ENCODE data around the gene NATD1.
"Not testable (repeated sequence)": the region's sequence is repeated elsewhere in the genome, so short reads cannot be mapped to it uniquely, and the experiment has no call there.

The NATD1 gene

GRCh38 chr17:21228111-21228510, 25.1 kb downstream of the NATD1 start:
- H3K9me3 ChIP-seq (ENCODE audit: insufficient read depth, low read length, severe bottlenecking), result no peaks in the 10 kb centered on the region

GRCh38 chr17:21227277-21227676, 25.9 kb downstream of the NATD1 start:
- H3K9ac ChIP-seq (ENCODE audit: low read depth, low read length); H2AFZ ChIP-seq (ENCODE audit: low read depth, low read length); H3K27me3 ChIP-seq (ENCODE audit: insufficient read depth, low read length, poor library complexity); H3K4me2 ChIP-seq (ENCODE audit: insufficient read depth, low read length); H3K4me3 ChIP-seq (ENCODE audit: low read depth in 1 of 2, low read length in 2 of 2); H3K9me3 ChIP-seq (ENCODE audit: insufficient read depth, low read length, severe bottlenecking); H3K4me1 ChIP-seq (ENCODE audit: insufficient read depth, low read length); H3K79me2 ChIP-seq (ENCODE audit: insufficient read depth, low read length); DNase-seq; H3K27ac ChIP-seq (ENCODE audit: low read length); ATAC-seq (ENCODE audit: insufficient read depth, low read depth): not testable (repeated sequence)
- H4K20me1 ChIP-seq (ENCODE audit: insufficient read depth, low read length), result peaks cover 15% of the 10 kb centered on the region
- H3K36me3 ChIP-seq (ENCODE audit: insufficient read depth, low read length), result peaks cover 14% of the 10 kb centered on the region

More at GRCh38 chr17:21228111-21228510, 25.1 kb downstream of the NATD1 start:
- DNase-seq (no peak), ATAC-seq (ENCODE audit: insufficient read depth, low read depth) (no peak)
- no peak overlapping the region for H3K4me2 ChIP-seq (ENCODE audit: insufficient read depth, low read length)
- H4K20me1 ChIP-seq (ENCODE audit: insufficient read depth, low read length), result peaks cover 7% of the 10 kb centered on the region
- H3K4me3 ChIP-seq (ENCODE audit: low read depth in 1 of 2, low read length in 2 of 2), result no peak overlapping the region
- H2AFZ ChIP-seq (ENCODE audit: low read depth, low read length), result no peak overlapping the region
- H3K9ac ChIP-seq (ENCODE audit: low read depth, low read length), result no peak overlapping the region
- peaks cover 1% of the 10 kb centered on the region; the same call in 1 of the 2 replicates for H3K79me2 ChIP-seq (ENCODE audit: insufficient read depth, low read length)
- H3K4me1 ChIP-seq (ENCODE audit: insufficient read depth, low read length), result no peaks in the 10 kb centered on the region
- peaks cover 8% of the 10 kb centered on the region; the same call in 1 of the 2 replicates for H3K36me3 ChIP-seq (ENCODE audit: insufficient read depth, low read length)
- TF ChIP-seq CTCF (IDR thresholded peaks at IDR 0.05; ENCODE audit: borderline replicate concordance, extremely low read depth, low read length, poor library complexity, severe bottlenecking) (no peak), EZH2 (IDR thresholded peaks at IDR 0.05; ENCODE audit: borderline replicate concordance, low read depth, low read length, severe bottlenecking) (no peak)
- no peaks in the 10 kb centered on the region for H3K27me3 ChIP-seq (ENCODE audit: insufficient read depth, low read length, poor library complexity)
- H3K27ac ChIP-seq (ENCODE audit: low read length), result no peak overlapping the region

- Histone ChIP-seq H3K36me3 (ENCODE audit: insufficient read depth, low read length) (peaks cover 30% of the 10 kb centered on the region), H3K9ac (ENCODE audit: low read depth, low read length) (no peak overlapping the region), H4K20me1 (ENCODE audit: insufficient read depth, low read length) (peaks cover 29% of the 10 kb centered on the region), H3K27me3 (ENCODE audit: insufficient read depth, low read length, poor library complexity) (no peaks in the 10 kb centered on the region), H3K4me2 (ENCODE audit: insufficient read depth, low read length) (no peak overlapping the region), H2AFZ (ENCODE audit: low read depth, low read length) (no peak overlapping the region), H3K4me1 (ENCODE audit: insufficient read depth, low read length) (no peaks in the 10 kb centered on the region), H3K27ac (ENCODE audit: low read length) (no peak overlapping the region), H3K4me3 (ENCODE audit: low read depth in 1 of 2, low read length in 2 of 2) (no peak overlapping the region), H3K79me2 (ENCODE audit: insufficient read depth, low read length) (peaks cover 45% of the 10 kb centered on the region), H3K9me3 (ENCODE audit: insufficient read depth, low read length, severe bottlenecking) (no peaks in the 10 kb centered on the region)
- no peak for ATAC-seq (ENCODE audit: insufficient read depth, low read depth)
- no peak for DNase-seq
- TF ChIP-seq EZH2 (IDR thresholded peaks at IDR 0.05; ENCODE audit: borderline replicate concordance, low read depth, low read length, severe bottlenecking), result no peak
Observed at GRCh38 chr17:21223086-21223485, 30.1 kb downstream of the NATD1 start.

- TF ChIP-seq CTCF (IDR thresholded peaks at IDR 0.05; ENCODE audit: borderline replicate concordance, extremely low read depth, low read length, poor library complexity, severe bottlenecking) (no peak), EZH2 (IDR thresholded peaks at IDR 0.05; ENCODE audit: borderline replicate concordance, low read depth, low read length, severe bottlenecking) (no peak)
- peaks cover 41% of the 10 kb centered on the region for H3K36me3 ChIP-seq (ENCODE audit: insufficient read depth, low read length)
- no peak for ATAC-seq (ENCODE audit: insufficient read depth, low read depth)
- H3K27ac ChIP-seq (ENCODE audit: low read length), result no peak overlapping the region
- H3K4me2 ChIP-seq (ENCODE audit: insufficient read depth, low read length), result no peak overlapping the region
- H3K79me2 ChIP-seq (ENCODE audit: insufficient read depth, low read length), result peaks cover 82% of the 10 kb centered on the region
- peaks cover 35% of the 10 kb centered on the region for H4K20me1 ChIP-seq (ENCODE audit: insufficient read depth, low read length)
- no peaks in the 10 kb centered on the region for H3K27me3 ChIP-seq (ENCODE audit: insufficient read depth, low read length, poor library complexity)
- no peak overlapping the region for H2AFZ ChIP-seq (ENCODE audit: low read depth, low read length)
- H3K4me1 ChIP-seq (ENCODE audit: insufficient read depth, low read length), result peaks cover 15% of the 10 kb centered on the region
- no peak for DNase-seq
- H3K9me3 ChIP-seq (ENCODE audit: insufficient read depth, low read length, severe bottlenecking), result no peaks in the 10 kb centered on the region
- H3K4me3 ChIP-seq (ENCODE audit: low read depth in 1 of 2, low read length in 2 of 2), result no peak overlapping the region
- no peak overlapping the region for H3K9ac ChIP-seq (ENCODE audit: low read depth, low read length)
Observed at GRCh38 chr17:21218831-21219380, 34.3 kb downstream of the NATD1 start.
